Mesenchymal stem cell (in vitro differentiated cells and primary cell): Measurements from ENCODE around the gene BRS3.
A peak's percentile ranks its signal among the peaks of the same experiment; 100 is the strongest.

ENCODE experiments used
- DNase-seq: peaks from one replicate; pipeline ENCODE4 v3.0.0-alpha.2; 2013
- H2AFZ ChIP-seq: one replicate; pipeline ENCODE4 v1.6.1; 2013; ENCODE audit warnings: low read depth, mild to moderate bottlenecking, control low read depth, inconsistent platforms, low read length, moderate library complexity
- H2AK5ac ChIP-seq: 2 replicates; pipeline ENCODE4 v1.6.1; 2013; ENCODE audit warnings: low read length, moderate library complexity, mild to moderate bottlenecking, inconsistent platforms; ENCODE audit not compliant: severe bottlenecking
- H2BK120ac ChIP-seq: one replicate; pipeline ENCODE4 v1.6.1; 2013; ENCODE audit warnings: low read depth, mild to moderate bottlenecking, inconsistent platforms, low read length, moderate library complexity
- H2BK12ac ChIP-seq, 2 experiments: one replicate each; pipeline ENCODE4 v1.6.1; 2013; ENCODE audit warnings: inconsistent platforms in 2 of 2, low read length in 2 of 2, mild to moderate bottlenecking in 2 of 2, moderate library complexity in 2 of 2, control low read depth in 1 of 2
- H2BK15ac ChIP-seq: one replicate; pipeline ENCODE4 v1.6.1; 2013; ENCODE audit warnings: mild to moderate bottlenecking, low read depth, inconsistent platforms; ENCODE audit not compliant: poor library complexity, severe bottlenecking
- H2BK5ac ChIP-seq: 2 replicates; pipeline ENCODE4 v1.6.1; 2013; ENCODE audit warnings: low read depth, mild to moderate bottlenecking, low read length, control low read depth, inconsistent platforms; ENCODE audit not compliant: poor library complexity, severe bottlenecking
- H3K14ac ChIP-seq, 2 experiments: one replicate each; pipeline ENCODE4 v1.6.1; 2013; ENCODE audit warnings: inconsistent platforms in 2 of 2, low read length in 2 of 2, control low read depth in 1 of 2, mild to moderate bottlenecking in 1 of 2, moderate library complexity in 1 of 2
- H3K18ac ChIP-seq, 2 experiments: one replicate each; pipeline ENCODE4 v1.6.1; 2013; ENCODE audit warnings: inconsistent platforms in 2 of 2, low read length in 2 of 2, control low read depth in 1 of 2, low read depth in 1 of 2, mild to moderate bottlenecking in 1 of 2
- H3K23ac ChIP-seq, 2 experiments: one replicate each; pipeline ENCODE4 v1.6.1; 2013; ENCODE audit warnings: inconsistent platforms in 2 of 2, low read length in 2 of 2, mild to moderate bottlenecking in 2 of 2, moderate library complexity in 2 of 2, control low read depth in 1 of 2
- H3K27ac ChIP-seq: 2 replicates; pipeline ENCODE4 v1.5.1; 2013; ENCODE audit warnings: mild to moderate bottlenecking, moderate library complexity, low read length, control low read depth, inconsistent platforms; ENCODE audit not compliant: poor library complexity, severe bottlenecking
- H3K27me3 ChIP-seq, 2 experiments: 2 replicates each; pipeline versions ENCODE4 v1.6.1 to v1.7.0; 2013; ENCODE audit warnings: low read length in 2 of 2, mild to moderate bottlenecking in 2 of 2, moderate library complexity in 2 of 2, control low read depth in 1 of 2, inconsistent platforms in 1 of 2; ENCODE audit not compliant: control insufficient read depth in 1 of 2, insufficient read depth in 1 of 2
- H3K36me3 ChIP-seq, 2 experiments: 2 replicates each; pipeline versions ENCODE4 v1.6.1 to v1.7.0; 2013; ENCODE audit warnings: low read length in 2 of 2, control low read depth in 1 of 2, inconsistent platforms in 1 of 2, low read depth in 1 of 2, mild to moderate bottlenecking in 1 of 2; ENCODE audit not compliant: insufficient read depth in 2 of 2, control insufficient read depth in 1 of 2
- H3K4ac ChIP-seq, 2 experiments: one replicate each; pipeline ENCODE4 v1.6.1; 2013; ENCODE audit warnings: inconsistent platforms in 2 of 2, low read length in 2 of 2, mild to moderate bottlenecking in 2 of 2, moderate library complexity in 2 of 2, control low read depth in 1 of 2, low read depth in 1 of 2
- H3K4me1 ChIP-seq: 2 replicates; pipeline ENCODE4 v1.6.1; 2013; ENCODE audit warnings: low read depth, low read length, control low read depth; ENCODE audit not compliant: control insufficient read depth, insufficient read depth
- H3K4me2 ChIP-seq: 2 replicates; pipeline ENCODE4 v1.6.1; 2013; ENCODE audit warnings: low read length, mild to moderate bottlenecking, inconsistent platforms; ENCODE audit not compliant: poor library complexity, severe bottlenecking
- H3K4me3 ChIP-seq, 2 experiments: 2 replicates each; pipeline versions ENCODE4 v1.5.1 to v1.7.0; 2013; ENCODE audit warnings: low read length in 2 of 2, mild to moderate bottlenecking in 2 of 2, control low read depth in 1 of 2, low read depth in 1 of 2; ENCODE audit not compliant: insufficient read depth in 1 of 2
- H3K79me1 ChIP-seq: replicated peaks from 2 replicates; pipeline ENCODE4 v1.6.1; 2013; ENCODE audit warnings: mild to moderate bottlenecking, control low read depth, low read length, inconsistent platforms; ENCODE audit not compliant: poor library complexity, severe bottlenecking
- H3K9ac ChIP-seq: 2 replicates; pipeline ENCODE4 v1.7.0; 2013; ENCODE audit warnings: mild to moderate bottlenecking, low read length, moderate library complexity
- H3K9me3 ChIP-seq: 2 replicates; pipeline ENCODE4 v1.7.0; 2013; ENCODE audit warnings: mild to moderate bottlenecking, low read length; ENCODE audit not compliant: control insufficient read depth
- H4K8ac ChIP-seq: one replicate; pipeline ENCODE4 v1.6.1; 2013; ENCODE audit warnings: inconsistent platforms, mild to moderate bottlenecking, low read length, moderate library complexity
- H4K91ac ChIP-seq: one replicate; pipeline ENCODE4 v1.6.1; 2013; ENCODE audit warnings: mild to moderate bottlenecking, low read length, inconsistent platforms
- WGBS: methylation state at CpG from one replicate; pipeline ENCODE4 v1.1.7; 2013; ENCODE audit warnings: mixed read lengths; 5-methylcytosine and 5-hydroxymethylcytosine counted together

BRS3 gene

GRCh38 chrX:136447308-136447707 lies 40.4 kb upstream of the BRS3 start:
- Histone ChIP-seq H3K18ac (no peak overlapping the region), H2BK12ac (no peak overlapping the region), H3K79me1 (no peaks in the 10 kb centered on the region), H2AK5ac (no peak overlapping the region), H3K4me2 (no peak overlapping the region), H3K4me1 (no peaks in the 10 kb centered on the region), H3K4ac (no peak overlapping the region), H4K91ac (no peak overlapping the region), H3K4me3 (no peak overlapping the region), H2BK120ac (no peak overlapping the region), H2AFZ (no peak overlapping the region), H3K27ac (no peak overlapping the region), H3K23ac (no peak overlapping the region), H2BK5ac (no peak overlapping the region), H3K9ac (no peak overlapping the region), H3K27me3 (peaks cover 0 to 4% of the 10 kb centered on the region in 2 experiments), H3K36me3 (no peaks in the 10 kb centered on the region), H3K9me3 (no peaks in the 10 kb centered on the region), H4K8ac (no peak overlapping the region), H3K14ac (no peak overlapping the region), H2BK15ac (no peak overlapping the region)
- no peak for DNase-seq
- 67% methylated on average over 1 of the region's 2 CpGs for WGBS

GRCh38 chrX:136447968-136448367 lies 39.8 kb upstream of the BRS3 start:
- H3K4ac ChIP-seq: no peak overlapping the region
- H3K4me1 ChIP-seq: no peaks in the 10 kb centered on the region
- H2AFZ ChIP-seq: no peak overlapping the region
- H3K27me3 ChIP-seq: peaks cover 0 to 4% of the 10 kb centered on the region in 2 experiments
- no peak overlapping the region for H3K14ac ChIP-seq
- H3K23ac ChIP-seq: no peak overlapping the region
- H3K4me2 ChIP-seq: no peak overlapping the region
- H3K27ac ChIP-seq: no peak overlapping the region
- no peak overlapping the region for H2BK12ac ChIP-seq
- no peak overlapping the region for H2AK5ac ChIP-seq
- H2BK5ac ChIP-seq: no peak overlapping the region
- no peak for DNase-seq
- H3K18ac ChIP-seq: no peak overlapping the region
- no peak overlapping the region for H4K91ac ChIP-seq
- no peak overlapping the region for H2BK15ac ChIP-seq
- H3K79me1 ChIP-seq: no peaks in the 10 kb centered on the region
- H2BK120ac ChIP-seq: no peak overlapping the region
- no peak overlapping the region for H4K8ac ChIP-seq
- no peaks in the 10 kb centered on the region for H3K9me3 ChIP-seq
- no peak overlapping the region for H3K9ac ChIP-seq
- no peak overlapping the region for H3K4me3 ChIP-seq
- no peaks in the 10 kb centered on the region for H3K36me3 ChIP-seq

GRCh38 chrX:136450050-136450830 lies 37.5 kb upstream of the BRS3 start:
- H2BK12ac ChIP-seq: no peak overlapping the region
- DNase-seq: peak; percentile 5
- H3K14ac ChIP-seq: no peak overlapping the region
- no peak overlapping the region for H2BK120ac ChIP-seq
- H2BK5ac ChIP-seq: no peak overlapping the region
- no peak overlapping the region for H2AK5ac ChIP-seq
- H3K9me3 ChIP-seq: no peaks in the 10 kb centered on the region
- H4K91ac ChIP-seq: no peak overlapping the region
- H3K4me3 ChIP-seq: no peak overlapping the region
- H3K23ac ChIP-seq: no peak overlapping the region
- H2BK15ac ChIP-seq: no peak overlapping the region
- no peaks in the 10 kb centered on the region for H3K79me1 ChIP-seq
- peaks cover 0 to 4% of the 10 kb centered on the region in 2 experiments for H3K27me3 ChIP-seq
- no peaks in the 10 kb centered on the region for H3K36me3 ChIP-seq
- H3K18ac ChIP-seq: no peak overlapping the region
- no peak overlapping the region for H3K4me2 ChIP-seq
- no peak overlapping the region for H3K4ac ChIP-seq
- no peak overlapping the region for H4K8ac ChIP-seq
- no peak overlapping the region for H3K27ac ChIP-seq
- no peak overlapping the region for H3K9ac ChIP-seq
- H3K4me1 ChIP-seq: no peaks in the 10 kb centered on the region
- no peak overlapping the region for H2AFZ ChIP-seq
- WGBS: 65% methylated on average over 4 of the region's 8 CpGs

GRCh38 chrX:136452614-136453013 lies 35.1 kb upstream of the BRS3 start:
- Histone ChIP-seq H2AK5ac (no peak overlapping the region), H4K91ac (no peak overlapping the region), H2BK12ac (no peak overlapping the region), H4K8ac (no peak overlapping the region), H3K4me2 (no peak overlapping the region), H3K14ac (no peak overlapping the region), H3K36me3 (no peaks in the 10 kb centered on the region), H3K9me3 (no peaks in the 10 kb centered on the region), H3K4ac (no peak overlapping the region), H2BK15ac (no peak overlapping the region), H3K27me3 (no peaks in the 10 kb centered on the region), H3K18ac (no peak overlapping the region), H3K9ac (no peak overlapping the region), H3K23ac (no peak overlapping the region), H3K79me1 (no peaks in the 10 kb centered on the region), H2BK5ac (no peak overlapping the region), H2BK120ac (no peak overlapping the region), H2AFZ (no peak overlapping the region), H3K4me3 (no peak overlapping the region), H3K4me1 (no peaks in the 10 kb centered on the region), H3K27ac (no peak overlapping the region)
- DNase-seq: no peak
- WGBS: no CpG with 5 or more reads among the region's 5 CpGs
